CD4-positive, alpha-beta T cell treated with Interleukin-15 for 4 hours (primary cell): ENCODE measurements around the gene ZNF200.
"Not testable (repeated sequence)": the region's sequence is repeated elsewhere in the genome, so short reads cannot be mapped to it uniquely, and the experiment has no call there.

ENCODE experiments used
- DNase-seq: peaks from one replicate; pipeline ENCODE4 v3.0.0-alpha.2; 2020; ENCODE audit warnings: low spot score

The ZNF200 gene, protein sequence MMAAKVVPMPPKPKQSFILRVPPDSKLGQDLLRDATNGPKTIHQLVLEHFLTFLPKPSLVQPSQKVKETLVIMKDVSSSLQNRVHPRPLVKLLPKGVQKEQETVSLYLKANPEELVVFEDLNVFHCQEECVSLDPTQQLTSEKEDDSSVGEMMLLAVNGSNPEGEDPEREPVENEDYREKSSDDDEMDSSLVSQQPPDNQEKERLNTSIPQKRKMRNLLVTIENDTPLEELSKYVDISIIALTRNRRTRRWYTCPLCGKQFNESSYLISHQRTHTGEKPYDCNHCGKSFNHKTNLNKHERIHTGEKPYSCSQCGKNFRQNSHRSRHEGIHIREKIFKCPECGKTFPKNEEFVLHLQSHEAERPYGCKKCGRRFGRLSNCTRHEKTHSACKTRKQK

DNA sequence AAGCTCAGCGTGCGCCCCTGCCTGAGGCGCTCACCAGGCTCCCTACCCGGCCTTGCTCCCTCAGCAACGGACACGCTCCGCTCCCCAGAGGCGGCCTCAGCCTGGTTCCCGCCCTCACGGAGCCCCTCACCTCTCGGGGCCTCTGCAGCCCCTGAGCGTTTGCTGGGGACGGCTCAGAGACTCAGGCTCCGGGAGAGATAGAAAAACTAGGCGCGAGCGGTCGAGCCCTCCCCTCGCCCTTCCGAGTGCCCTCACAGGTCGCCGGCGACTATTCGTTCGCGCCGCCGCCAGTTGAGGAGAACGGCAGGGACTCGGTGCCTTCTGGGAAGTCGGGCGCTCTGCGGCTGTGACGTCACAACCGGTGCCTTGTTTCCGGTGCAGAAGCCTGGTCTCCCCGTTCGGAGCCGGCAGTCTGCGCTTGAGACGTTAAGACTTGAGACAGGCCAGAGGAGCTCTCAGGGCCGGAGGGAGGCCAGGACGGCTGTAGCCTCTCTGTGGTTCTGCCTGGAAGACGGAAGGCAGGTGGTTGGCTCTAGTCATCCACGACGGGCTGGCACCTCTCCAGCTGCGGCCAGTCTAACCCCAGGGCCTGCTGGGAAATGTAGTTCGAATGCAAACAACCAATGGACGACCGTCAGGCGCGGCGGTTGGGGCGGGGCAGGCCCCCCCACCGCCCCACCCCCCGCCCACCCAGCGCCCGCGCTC, at the start of gene ZNF200:
ZNF200 (minus strand) TSS at position 302 of the 705 bp plus-strand sequence. CDS start 1,403 bp downstream, outside the sequence.
- DNase-seq: peak; percentile 89

DNA sequence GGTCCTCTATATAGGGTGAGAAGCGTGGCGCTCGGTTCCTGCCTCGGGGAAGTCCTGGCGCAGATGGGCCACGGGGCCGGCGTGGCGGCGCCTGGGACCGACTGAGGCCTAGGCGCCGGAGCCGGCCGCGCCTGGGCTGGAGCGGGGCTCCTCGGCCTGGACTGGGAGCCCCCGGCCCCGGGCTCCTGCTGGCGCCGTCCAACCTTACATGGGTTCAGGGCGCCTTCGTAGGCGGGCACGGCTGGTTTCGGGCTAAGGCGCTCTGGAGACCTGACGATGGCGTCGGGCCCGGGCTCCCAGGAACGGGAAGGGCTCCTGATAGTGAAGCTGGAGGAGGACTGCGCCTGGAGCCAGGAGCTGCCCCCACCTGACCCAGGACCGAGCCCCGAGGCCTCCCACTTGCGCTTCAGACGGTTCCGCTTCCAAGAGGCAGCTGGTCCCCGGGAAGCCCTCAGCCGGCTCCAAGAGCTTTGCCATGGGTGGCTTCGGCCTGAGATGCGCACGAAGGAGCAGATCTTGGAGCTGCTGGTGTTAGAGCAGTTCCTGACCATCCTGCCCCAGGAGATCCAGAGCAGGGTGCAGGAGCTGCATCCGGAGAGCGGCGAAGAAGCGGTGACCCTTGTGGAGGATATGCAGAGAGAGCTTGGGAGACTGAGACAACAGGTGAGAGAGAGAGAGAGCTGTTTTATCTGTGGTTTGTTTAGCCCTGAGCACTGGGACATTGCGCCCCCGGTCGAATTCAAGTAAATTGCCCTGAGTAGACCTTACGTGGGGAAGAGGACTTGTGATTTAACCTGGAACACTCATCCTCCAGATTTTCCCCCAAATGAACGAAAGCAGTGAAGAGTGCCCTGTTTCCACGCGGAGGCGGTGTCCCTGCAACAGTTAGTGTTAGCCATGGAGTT, 48.8 kb upstream of the ZNF200 start:
- DNase-seq: no peak

DNA sequence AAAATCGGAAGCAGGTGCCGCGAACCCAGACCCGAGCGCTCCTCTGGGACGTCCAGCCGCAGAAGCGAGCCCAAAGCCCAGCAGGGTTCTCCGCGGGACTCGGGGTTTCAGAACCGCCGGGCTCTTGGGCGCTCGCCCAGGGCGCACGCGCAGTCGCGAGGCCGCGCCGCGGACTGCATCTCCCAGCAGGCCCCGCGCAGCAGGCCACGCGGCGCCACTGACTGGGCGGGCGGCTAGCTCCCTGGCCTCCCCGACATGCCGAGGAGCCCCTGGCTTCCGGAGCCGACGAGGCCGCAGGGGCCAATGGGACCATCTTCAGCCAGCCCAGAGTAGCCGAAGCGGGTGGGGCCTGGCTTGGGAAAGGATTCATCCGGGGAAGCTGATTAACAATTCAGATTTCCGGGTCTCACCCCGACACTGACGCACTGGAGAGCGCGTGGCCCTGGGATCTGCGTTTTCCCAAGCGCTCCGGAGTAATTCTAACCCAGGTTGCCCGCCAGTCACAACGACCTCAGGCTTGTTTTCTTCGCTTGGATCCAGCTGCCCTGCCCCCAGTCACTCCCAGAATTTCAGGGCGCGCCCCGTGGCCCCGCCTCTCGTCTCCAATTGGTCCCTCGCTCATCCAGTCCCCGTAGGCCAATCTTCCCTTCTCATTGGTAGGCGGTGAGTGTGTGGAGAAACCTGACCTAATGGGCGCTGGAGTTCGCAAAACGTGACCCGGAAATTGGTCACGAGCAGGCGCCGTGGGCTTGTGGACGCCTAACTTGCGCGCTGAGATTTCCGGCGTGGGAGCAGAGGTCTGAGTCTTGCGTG, 48.0 kb upstream of the ZNF200 start, which contains the start of gene ZNF263:
ZNF263 (plus strand) TSS at position 762 of the 813 bp plus-strand sequence. CDS start 328 bp downstream, outside the sequence.
- peak; percentile 95 for DNase-seq

DNA sequence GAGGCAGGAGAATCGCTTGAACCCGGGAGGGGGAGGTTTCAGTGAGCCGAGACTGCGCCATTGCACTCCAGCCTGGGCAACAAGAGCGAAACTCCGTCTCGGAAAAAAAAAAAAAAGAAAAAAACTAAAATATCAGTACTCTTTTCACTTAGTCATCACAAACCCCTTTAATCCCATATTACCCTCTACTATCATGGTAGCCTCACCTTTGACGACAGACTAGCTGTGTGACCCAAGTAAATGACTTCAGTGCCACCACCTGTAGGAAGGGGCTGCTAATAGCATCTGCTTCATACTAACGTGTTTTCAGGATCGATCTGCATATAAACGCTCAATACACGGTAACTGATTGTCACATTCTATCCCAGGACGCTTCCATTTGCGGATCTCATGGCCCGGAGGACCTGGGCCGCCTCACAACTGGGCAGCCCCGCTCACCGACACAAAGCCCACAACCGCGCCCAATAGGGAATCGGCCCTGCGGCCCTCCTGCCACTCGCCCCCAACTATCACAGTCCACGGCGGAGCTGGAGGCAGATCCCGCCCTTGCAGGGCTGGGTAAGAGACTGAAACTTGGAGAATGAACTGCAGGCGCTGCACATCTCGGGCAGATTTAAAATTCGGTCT, 47.3 kb upstream of the ZNF200 start:
- no peak for DNase-seq

DNA sequence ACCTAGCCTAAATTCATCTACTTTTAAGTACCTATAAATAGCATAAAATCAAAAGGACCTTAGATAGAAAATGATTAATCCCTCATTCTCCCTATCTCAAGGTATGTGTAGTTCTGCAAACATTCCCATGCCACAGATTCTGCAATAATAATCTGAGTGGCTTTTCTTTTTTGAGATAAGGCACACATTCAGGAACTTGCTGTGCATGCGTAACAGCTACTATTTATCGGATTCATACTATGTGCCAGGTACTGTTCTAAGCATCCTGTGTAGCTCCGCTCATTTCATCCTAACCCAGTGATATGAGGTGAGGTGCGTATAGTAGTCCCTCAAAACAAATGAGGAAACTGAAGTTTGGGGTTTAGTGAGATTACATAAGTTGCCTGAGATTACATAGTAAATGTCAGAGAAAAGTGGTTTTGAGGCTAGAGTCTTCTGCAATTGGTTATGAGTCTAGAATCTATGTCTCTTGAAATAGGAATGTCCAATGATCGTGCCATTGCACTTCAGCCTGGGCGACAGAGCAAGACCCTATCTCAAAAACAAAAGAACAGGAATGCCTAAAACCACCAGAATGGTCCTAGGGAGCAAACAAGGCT, 46.4 kb upstream of the ZNF200 start:
- no peak for DNase-seq

DNA sequence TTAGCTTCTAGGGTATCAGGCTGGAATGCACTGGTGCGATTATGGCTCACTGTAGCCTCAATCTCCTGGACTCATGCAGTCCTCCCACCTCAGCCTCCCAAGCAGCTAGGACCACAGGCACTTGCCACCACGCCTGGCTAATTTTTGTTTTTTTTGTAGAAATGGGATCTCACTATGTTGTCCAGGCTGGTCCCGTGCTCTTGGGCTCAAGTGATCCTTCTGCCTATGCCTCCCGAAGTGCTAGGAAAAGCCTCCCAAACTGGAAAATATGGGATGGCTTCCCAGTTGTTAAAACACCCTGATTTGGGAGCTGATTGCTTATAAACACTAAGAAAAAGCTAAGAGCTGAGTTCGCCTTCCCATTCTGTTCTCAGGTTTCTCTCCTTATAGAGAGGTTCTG, 41.7 kb upstream of the ZNF200 start:
- DNase-seq: no peak

DNA sequence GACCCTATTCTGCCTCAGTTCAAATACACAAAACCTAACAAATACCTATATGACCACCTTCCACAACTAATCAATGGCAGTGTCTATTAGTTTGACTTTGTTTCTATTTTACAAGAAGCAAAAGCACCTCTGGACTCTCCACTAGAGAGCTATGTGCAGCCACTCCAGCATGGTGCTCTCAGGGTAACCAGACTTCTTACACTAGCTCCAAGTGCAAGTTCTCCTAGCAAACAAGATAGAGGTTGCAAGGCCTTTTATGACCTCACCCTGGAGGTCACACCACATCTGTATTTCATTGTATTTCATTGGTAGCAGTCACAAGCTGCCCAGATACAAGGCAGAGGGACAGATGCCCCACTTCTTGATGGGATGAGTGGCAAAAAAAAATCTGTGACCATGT, 40.0 kb upstream of the ZNF200 start:
- DNase-seq: no peak

DNA sequence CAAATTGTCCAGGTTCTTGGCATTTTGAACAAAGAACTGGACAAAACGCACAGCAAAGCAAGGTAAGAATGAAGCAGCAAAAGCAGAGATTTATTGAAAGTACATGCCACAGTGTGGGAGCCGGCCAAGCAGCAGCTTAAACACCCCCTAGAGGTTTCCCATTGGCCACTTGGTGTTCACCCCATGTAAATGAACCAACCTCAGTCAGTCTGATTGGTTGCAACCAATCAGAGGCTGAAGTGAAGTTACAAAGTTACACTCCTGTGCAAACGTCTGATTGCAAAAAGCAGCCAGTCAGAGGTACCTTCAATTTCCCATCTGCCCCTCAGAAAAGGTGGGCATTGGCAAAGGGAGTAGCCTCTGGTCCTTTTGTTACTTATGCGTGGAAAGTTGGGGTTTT, 39.5 kb upstream of the ZNF200 start:
- no peak for DNase-seq

DNA sequence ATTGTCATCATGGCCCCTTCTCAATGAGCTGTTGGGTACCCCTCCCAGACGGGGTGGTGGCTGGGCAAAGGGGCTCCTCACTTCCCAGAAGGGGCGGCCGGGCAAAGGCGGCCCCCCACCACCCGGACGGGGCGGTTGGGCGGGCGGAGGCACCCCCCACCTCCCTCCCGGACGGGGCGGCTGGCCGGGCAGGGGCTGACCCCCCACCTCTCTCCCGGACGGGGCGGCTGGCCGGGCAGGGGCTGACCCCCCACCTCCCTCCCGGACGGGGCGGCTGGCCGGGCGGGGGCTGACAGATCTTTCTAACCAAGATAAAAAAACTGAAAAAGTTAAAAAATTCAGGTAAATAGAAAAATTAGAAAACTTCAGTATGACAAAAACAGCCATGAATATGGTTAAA, 36.3 kb upstream of the ZNF200 start:
- DNase-seq: not testable (repeated sequence)

DNA sequence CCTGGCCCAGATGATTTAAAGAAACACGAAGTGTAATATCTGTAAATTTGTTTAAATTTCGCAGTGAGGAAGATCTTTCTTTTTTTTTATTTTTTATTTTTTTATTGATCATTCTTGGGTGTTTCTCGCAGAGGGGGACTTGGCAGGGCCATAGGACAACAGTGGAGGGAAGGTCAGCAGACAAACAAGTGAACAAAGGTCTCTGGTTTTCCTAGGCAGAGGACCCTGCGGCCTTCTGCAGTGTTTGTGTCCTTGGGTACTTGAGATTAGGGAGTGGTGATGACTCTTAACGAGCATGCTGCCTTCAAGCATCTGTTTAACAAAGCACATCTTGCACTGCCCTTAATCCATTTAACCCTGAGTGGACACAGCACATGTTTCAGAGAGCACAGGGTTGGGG, 35.8 kb upstream of the ZNF200 start:
- DNase-seq: not testable (repeated sequence)

DNA sequence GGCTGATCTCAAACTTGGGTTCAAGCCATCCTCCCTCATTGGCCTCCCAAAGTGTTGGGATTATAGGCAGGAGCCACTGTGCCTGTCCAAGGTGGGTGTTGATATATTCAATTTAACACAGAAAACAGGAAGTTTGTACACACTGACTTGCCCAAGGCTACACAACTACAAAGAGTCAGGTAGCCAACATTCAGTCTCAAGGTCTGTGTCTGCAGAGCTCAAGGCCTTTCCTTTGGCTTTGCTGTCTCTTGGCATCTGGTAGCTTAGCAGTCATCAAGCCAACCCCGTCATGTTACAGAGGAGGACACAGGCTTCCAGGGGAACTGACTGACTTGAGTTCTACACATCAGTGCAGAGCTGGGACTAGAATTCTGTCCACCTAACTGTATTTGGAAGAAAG, 33.3 kb upstream of the ZNF200 start:
- no peak for DNase-seq

DNA sequence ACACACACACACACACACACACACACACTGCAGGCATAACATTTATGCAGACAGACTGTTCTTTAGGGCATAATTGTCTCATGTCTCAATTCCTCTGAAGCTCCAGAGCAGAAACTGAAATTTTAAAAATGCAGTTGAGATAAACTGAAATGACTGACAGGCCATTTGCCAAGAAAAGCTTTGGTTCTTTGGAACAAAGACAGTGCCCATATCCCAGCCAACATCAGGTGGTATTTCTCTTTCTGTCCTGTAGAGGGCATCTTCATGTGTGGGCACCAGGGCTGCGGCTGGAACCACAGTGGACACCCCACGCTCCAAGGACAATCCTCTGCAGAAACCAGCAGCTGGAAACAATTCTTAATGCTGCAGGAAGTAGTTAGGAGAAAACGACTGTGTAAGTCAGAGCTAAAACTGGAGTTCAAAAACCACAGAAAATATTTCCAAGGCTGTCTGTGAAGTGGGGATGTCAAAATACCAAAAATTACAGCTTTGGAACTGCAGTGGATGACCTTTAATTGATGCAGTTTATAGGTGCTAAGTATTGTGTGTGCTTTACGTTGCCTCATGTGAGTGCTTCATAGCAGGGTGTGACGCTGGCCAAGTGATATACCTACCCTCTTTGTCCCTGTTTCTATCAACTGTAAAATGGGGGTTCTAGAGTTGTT, 32.0 kb upstream of the ZNF200 start:
- DNase-seq: peak; percentile 29

DNA sequence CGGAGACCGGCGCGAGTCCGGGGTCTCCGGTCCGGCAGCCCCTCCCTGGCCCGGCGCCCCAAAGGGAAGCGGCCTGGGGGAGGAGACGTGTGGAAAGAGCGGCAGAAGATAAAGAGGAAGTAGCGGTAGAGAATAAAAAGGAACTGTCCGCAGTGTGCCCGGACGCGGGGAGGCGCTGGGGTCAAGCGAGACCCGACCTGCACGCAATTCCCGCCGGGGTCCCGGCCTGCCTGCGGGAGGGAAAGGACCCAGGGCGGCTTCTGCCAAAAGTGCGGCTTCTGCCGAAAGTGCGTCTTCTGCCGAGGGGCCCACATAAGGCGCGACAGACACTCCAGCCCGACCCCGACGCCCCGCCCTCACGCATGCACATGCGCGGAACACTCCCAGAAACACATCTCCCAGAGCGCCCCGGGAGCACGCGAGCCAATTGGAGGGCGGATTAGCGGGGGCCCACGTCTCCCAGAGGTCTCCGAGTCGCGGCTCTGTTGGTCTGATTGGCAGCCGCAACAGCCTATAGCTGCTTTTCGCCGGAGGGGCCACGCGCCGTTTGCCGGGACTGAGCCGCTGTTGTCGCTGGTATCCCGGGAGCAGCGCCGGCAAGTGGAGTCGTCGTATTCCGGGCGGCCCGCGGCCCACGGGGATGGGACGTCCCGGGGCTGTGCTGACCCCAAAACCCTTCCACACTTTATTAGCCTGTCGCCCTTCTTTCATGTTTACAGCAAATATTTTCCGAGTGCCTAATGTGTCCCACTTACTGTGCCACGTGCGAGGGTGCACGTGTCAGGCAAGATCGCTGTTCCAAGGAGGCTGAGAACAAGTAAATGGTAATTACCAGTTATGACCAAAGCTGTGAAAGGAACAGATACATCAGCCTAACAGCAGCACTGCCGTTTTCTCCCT, 29.4 kb upstream of the ZNF200 start:
- DNase-seq: peak; percentile 99

DNA sequence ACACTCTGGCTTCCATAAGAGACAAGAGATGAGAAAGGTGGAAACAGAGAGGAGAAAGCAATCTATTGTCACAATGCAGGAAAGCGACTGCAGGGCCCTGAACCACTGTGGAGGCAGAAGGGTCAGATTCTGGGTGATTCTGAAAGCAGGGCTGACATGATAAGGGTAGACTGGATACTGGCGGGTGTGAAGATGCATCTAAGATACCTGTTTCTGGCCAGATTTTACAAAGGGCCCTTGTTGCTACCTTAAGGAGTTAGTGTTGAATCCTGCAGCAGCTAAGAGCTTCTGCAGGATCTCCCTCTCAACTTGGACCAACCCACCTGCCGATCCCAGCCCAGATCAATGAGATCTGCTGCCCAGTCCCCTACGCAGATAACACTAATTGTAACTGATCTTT, 27.6 kb upstream of the ZNF200 start:
- DNase-seq: no peak

DNA sequence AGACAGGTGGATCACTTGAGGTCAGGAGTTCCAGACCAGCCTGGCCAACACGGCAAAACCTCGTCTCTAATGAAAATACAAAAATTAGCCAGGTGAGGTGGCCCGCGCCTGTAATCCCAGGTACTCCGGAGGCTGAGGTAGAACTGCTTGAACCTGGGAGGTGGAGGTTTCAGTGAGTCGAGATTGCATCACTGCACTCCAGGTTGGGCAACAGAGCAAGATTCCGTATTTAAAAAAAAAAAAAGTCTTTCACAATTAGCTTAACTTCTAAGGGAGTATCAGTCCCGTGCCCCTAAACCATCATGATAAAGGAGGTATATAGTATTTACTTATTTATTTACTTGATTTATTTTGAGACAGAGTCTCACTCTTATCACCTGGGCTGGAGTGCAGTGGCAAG, 24.9 kb upstream of the ZNF200 start:
- DNase-seq: no peak

DNA sequence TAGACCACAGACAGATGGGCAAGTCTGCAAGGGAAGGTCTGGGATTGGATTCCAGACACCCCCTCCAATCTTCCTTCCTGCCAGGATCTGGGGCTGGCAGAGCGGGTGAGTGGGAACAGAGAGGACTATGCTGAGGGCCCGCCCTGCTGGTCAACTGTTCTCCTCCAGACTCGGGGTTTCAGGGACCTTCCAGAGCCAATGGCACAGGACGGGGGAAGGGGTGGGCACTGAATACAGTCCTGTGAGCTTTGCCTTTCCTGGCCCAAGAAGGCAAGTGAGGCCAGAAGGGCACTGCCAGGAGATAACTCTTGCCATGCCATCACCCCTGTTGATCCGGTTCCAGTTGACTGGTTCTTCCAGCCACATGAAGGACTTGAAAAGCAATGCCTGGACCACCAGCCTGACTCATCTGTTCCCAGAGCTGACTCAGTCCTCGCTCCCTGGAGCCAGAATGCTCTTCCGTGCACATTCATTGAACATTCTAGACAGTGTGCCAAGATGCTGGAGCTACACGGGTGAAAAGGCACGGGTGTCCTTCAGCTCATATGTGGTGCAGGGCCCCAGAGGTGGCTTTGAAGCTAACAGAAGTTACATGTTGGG, 22.0 kb upstream of the ZNF200 start:
- DNase-seq: no peak

DNA sequence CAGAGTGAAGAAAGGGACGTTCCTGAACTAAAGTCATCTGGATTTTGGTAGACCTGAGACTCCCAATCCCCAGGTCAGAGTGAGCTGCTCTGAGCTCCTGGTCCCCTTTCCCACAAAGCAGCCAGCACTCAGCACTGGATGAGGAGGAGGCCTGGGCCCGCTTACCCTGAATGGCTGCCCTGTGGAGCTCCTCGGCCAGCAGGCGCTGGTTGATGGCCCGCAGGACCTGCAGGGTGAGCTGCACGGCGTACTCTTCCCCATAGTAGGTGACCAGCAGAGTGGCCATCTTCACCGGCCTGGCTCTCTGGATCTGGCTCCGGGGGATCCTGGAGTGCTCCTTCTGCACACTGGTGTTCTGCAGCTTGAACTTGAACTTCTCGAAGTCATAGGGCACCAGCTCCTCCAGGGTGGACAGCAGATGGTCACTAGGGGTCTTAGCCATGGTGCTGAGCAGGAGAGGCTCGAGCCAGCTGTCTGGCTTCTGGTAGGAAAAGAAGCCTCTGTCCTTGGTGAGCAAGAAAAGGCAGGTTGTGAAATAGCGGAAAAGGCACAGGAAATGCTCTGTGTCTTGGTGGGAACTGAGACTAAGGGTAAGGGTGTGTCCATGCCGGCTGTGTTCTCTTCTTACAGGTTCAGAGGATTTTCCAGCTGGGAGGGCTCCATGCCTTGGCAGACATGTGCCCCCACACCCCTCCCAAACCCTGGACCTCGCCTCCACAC, 21.3 kb upstream of the ZNF200 start, which contains the start of gene MEFV:
MEFV (minus strand) TSS at position 488 of the 720 bp plus-strand sequence; CDS start at position 442, 46 bp downstream.
- DNase-seq: no peak

DNA sequence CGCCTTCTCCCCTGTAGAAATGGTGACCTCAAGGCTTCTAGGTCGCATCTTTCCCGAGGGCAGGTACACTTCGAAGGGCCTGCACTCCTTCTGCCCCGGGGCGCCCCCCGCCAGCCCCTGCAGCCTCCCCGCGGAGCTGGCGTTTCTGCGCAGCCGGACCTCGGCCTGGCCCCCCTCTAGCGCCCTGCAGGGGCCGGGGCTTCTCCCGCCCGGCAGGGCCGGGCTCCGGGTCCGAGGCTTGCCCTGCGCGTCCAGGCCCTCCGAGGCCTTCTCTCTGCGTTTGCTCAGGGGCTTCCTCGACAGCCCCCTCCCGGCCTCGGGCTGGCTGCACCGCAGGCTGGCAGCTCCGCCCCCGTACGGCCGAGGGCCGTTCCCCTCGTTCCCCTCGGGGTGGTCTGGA, 19.4 kb upstream of the ZNF200 start:
- no peak for DNase-seq
